Fibroblast of skin of right biceps (primary cell): ENCODE measurements around the gene CMTM8.

ENCODE experiments used
- DNase-seq: peaks from one replicate; pipeline ENCODE4 v3.0.0-alpha.2; 2013

CMTM8 gene

GRCh38 chr3:32414522-32415202, 176.2 kb downstream of the CMTM8 start:
- DNase-seq, result peak; percentile 61

DNA sequence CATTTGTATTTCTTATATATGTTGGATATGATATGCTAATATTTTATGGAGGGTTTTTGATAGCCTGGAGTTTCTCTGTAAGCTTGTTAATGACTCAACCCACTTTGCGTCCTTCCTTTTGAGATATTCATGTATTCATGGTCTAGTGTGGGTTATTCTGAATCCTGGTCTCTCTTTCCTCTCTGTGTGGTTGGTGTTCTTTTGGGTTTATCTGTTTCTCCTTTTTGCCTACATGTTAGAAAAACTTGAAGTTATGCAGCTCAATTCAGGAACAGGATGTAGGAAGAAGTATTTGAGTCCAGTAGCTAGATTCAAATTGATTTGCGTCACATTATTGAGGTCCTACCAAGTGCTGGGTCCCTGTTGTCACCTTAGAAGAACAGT, 181.3 kb downstream of the CMTM8 start:
- no peak for DNase-seq
